ENCODE data around the gene CCT2.
A peak's percentile ranks its signal among the peaks of the same experiment; 100 is the strongest.

Gene CCT2

DNA sequence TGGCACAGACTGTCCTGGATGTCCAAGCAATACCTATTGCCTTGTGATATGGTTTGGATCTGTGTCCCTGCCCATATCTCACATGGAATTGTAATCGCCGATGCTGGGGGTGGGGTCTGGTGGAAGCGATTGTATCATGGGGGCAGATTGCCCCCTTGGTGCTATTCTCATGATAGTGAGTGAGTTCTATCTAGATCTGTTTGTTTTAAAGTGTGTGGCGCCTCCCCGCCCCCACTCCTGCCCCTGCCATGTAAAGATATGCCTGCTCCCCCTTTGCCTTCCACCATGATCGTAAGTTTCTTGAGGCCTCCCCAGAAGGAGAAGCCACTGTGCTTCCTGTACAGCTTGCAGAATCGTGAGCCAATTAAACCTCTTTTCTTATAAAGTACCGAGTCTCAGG lies 42.2 kb downstream of the CCT2 start:
- no peaks in the 10 kb centered on the region for H3K36me3 ChIP-seq (ENCODE audit: control insufficient read depth, insufficient read depth, low read length)
- TF ChIP-seq, protein P1, sequence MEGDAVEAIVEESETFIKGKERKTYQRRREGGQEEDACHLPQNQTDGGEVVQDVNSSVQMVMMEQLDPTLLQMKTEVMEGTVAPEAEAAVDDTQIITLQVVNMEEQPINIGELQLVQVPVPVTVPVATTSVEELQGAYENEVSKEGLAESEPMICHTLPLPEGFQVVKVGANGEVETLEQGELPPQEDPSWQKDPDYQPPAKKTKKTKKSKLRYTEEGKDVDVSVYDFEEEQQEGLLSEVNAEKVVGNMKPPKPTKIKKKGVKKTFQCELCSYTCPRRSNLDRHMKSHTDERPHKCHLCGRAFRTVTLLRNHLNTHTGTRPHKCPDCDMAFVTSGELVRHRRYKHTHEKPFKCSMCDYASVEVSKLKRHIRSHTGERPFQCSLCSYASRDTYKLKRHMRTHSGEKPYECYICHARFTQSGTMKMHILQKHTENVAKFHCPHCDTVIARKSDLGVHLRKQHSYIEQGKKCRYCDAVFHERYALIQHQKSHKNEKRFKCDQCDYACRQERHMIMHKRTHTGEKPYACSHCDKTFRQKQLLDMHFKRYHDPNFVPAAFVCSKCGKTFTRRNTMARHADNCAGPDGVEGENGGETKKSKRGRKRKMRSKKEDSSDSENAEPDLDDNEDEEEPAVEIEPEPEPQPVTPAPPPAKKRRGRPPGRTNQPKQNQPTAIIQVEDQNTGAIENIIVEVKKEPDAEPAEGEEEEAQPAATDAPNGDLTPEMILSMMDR (IDR thresholded peaks at IDR 0.05; ENCODE audit: insufficient read depth, low read length, poor library complexity, severe bottlenecking): no peak
- no peak for DNase-seq (ENCODE audit: extremely low read depth, insufficient read length)
- no peaks in the 10 kb centered on the region for H3K27me3 ChIP-seq (replicated peaks; ENCODE audit: control insufficient read depth, insufficient read depth, low read length)
- H3K4me3 ChIP-seq (replicated peaks; ENCODE audit: low read depth, low read length): no peak overlapping the region

DNA sequence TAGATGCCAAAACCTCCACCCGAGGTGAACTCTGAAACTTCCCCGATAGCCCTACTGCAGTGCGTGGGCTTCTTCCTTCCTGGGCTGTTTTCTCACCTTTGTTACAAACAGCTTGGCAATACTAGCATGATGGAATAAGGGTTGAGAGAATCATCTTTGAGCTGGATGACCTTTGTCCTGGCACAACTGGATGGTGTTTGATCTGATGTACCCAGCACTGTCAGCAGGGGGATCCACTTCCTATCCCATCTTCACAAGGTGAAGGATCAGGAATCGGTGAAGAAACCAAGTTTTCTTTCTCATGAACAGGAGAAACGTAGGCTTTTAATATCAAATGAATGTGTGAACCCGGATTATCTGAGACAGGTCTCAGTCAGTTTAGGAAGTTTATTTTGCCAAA lies 44.9 kb downstream of the CCT2 start:
- H3K27me3 ChIP-seq (replicated peaks; ENCODE audit: control insufficient read depth, insufficient read depth, low read length): no peaks in the 10 kb centered on the region
- no peak overlapping the region for H3K4me3 ChIP-seq (replicated peaks; ENCODE audit: low read depth, low read length)
- no peaks in the 10 kb centered on the region for H3K36me3 ChIP-seq (ENCODE audit: control insufficient read depth, insufficient read depth, low read length)
- TF ChIP-seq, protein P1 (IDR thresholded peaks at IDR 0.05; ENCODE audit: insufficient read depth, low read length, poor library complexity, severe bottlenecking): peak; percentile 24
- no peak for DNase-seq (ENCODE audit: extremely low read depth, insufficient read length)

DNA sequence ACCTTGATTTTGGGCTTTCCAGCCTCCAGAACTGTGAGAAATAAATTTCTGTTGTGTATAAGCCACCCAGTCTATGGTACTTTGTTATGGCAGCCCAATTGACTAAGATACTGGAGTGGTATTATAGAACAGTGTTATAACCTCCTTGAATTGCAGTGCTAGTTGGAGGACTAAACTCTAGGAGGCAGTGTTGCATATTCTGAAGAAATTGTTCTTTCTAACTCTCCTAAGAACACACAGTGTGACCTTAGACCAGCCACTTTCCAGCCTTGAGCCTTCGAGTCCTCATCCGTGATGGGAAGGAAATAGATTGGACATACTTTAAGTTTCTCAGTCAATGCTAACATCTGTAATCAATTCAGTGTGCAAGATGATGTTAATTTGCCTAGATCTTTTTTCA lies 47.8 kb downstream of the CCT2 start:
- TF ChIP-seq, protein P1 (IDR thresholded peaks at IDR 0.05; ENCODE audit: insufficient read depth, low read length, poor library complexity, severe bottlenecking): peak; percentile 27
- no peak overlapping the region for H3K4me3 ChIP-seq (replicated peaks; ENCODE audit: low read depth, low read length)
- DNase-seq (ENCODE audit: extremely low read depth, insufficient read length): no peak
- no peaks in the 10 kb centered on the region for H3K36me3 ChIP-seq (ENCODE audit: control insufficient read depth, insufficient read depth, low read length)
- no peaks in the 10 kb centered on the region for H3K27me3 ChIP-seq (replicated peaks; ENCODE audit: control insufficient read depth, insufficient read depth, low read length)

DNA sequence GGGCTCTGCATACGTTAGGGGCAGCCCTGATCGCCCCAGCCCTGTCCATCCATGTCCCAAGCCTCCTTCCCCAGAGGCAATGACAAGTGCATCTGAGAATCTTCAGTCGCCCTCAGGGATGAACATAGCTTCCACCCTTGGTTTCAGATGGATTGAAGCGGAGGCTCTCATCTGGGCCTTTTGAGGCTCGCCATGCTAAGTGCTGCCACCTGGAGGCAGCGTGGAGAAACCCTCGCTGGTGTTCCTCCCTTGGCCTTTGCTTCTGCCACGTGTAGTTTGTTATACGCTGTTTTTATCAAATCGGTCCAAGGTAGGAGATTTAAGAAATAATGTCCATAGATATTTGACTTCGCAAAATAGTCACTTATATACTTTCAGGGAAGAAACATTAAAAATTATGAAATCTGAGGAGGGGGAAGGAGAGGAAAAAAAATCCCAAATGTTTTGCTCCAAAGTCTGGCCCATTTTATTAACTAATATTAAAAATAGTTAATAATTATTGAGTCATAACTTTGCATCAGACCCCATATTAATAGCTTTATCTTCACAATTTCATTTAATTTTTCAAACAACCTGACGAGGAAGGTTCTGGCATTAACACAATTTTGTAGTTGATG lies 54.2 kb downstream of the CCT2 start:
- Histone ChIP-seq H3K36me3 (ENCODE audit: control insufficient read depth, insufficient read depth, low read length) (no peaks in the 10 kb centered on the region), H3K4me3 (replicated peaks; ENCODE audit: low read depth, low read length) (no peak overlapping the region), H3K27me3 (replicated peaks; ENCODE audit: control insufficient read depth, insufficient read depth, low read length) (no peaks in the 10 kb centered on the region; the same call in none of the 2 replicates)
- peak; percentile 18 for DNase-seq (ENCODE audit: extremely low read depth, insufficient read length)
- TF ChIP-seq, protein P1 (IDR thresholded peaks at IDR 0.05; ENCODE audit: insufficient read depth, low read length, poor library complexity, severe bottlenecking): peak; percentile 93

DNA sequence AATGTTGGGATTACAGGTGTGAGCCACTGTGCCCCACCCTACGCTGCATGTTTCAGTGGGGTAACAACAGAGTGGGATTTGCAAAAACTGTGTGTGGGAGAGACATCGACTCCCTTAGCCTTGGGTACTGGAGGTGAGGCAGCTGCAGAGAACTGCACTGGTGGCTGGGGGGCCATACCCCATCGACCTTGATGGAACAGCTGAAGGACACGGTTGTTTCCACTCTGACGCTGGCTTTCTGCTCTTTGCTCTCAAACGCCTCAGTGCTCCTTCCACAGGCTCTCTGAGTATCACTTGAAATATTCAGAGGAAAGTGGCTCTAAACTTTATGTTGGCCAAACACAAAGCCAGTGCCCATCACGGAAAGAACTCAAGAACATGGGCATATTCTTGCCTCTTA lies 56.3 kb downstream of the CCT2 start:
- no peak overlapping the region for H3K4me3 ChIP-seq (replicated peaks; ENCODE audit: low read depth, low read length)
- no peaks in the 10 kb centered on the region; the same call in none of the 2 replicates for H3K27me3 ChIP-seq (replicated peaks; ENCODE audit: control insufficient read depth, insufficient read depth, low read length)
- H3K36me3 ChIP-seq (ENCODE audit: control insufficient read depth, insufficient read depth, low read length): no peaks in the 10 kb centered on the region
- TF ChIP-seq, protein P1 (IDR thresholded peaks at IDR 0.05; ENCODE audit: insufficient read depth, low read length, poor library complexity, severe bottlenecking): no peak
- no peak for DNase-seq (ENCODE audit: extremely low read depth, insufficient read length)

DNA sequence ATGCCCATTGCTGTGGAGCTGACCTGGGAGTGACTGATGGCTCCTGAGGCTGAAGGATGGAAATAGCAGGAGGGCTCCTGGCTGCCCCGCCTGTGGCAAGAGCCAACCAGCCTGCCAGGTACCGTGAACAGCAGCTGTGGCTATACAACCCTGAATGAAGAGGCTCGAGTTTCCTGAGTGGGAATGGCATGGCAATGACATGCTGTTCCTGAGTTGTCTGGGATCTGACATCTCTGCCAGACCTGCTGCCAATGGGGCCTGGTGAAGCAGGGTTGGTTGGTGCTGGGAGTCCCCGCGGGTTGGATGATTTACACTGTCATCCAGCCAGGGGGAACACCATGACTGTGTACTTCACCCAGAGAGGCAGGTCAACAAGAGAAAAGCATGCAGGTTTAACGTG lies 57.3 kb downstream of the CCT2 start:
- no peak overlapping the region for H3K4me3 ChIP-seq (replicated peaks; ENCODE audit: low read depth, low read length)
- no peak for DNase-seq (ENCODE audit: extremely low read depth, insufficient read length)

More for the DNA sequence above, 57.3 kb downstream of the CCT2 start:
- TF ChIP-seq, protein P1 (IDR thresholded peaks at IDR 0.05; ENCODE audit: insufficient read depth, low read length, poor library complexity, severe bottlenecking): no peak
- Histone ChIP-seq H3K36me3 (ENCODE audit: control insufficient read depth, insufficient read depth, low read length) (no peaks in the 10 kb centered on the region), H3K27me3 (replicated peaks; ENCODE audit: control insufficient read depth, insufficient read depth, low read length) (no peaks in the 10 kb centered on the region; the same call in none of the 2 replicates)
